ENCODE data around the gene ANKRD28.
"Not testable (repeated sequence)": the region's sequence is repeated elsewhere in the genome, so short reads cannot be mapped to it uniquely, and the experiment has no call there.

Gene ANKRD28

DNA sequence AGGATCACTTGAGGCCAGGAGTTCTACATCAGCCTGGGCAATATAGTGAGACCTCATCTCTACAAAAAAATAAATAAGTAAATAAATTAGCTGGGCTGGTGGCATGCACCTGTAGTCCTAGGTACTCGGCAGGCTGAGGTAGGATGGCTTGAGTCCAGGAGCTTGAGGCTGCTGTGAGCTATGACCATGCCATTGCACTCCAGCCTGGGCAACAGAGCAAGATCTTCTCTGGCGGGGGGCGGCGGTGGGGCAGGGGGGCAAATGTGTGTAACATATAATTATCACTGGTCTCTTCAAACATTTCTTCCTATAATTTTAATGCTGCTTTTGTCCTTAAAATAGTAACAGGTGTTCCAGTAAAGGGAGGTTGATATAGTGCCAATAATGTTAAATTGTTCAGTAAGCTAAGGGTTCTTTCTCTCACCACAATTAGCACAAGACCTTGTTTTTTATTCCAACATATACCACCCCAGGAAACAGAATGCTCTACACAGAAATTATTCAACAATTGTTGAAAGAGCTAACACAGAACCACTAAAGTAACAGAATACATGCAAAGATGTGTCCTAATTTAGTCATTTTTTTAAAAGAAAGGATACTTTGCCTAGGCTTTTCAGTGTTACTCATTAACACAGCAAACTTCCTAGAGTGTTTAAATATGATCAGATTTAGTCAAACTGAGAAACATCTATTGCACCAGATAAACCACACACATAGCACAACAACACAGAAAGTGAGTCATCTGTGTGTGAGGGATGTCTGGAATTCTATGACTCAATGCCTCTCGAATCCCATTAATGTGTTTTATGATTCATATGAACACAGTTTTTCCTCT lies 29.1 kb downstream of the ANKRD28 start:
- DNase-seq = peak; percentile 94

DNA sequence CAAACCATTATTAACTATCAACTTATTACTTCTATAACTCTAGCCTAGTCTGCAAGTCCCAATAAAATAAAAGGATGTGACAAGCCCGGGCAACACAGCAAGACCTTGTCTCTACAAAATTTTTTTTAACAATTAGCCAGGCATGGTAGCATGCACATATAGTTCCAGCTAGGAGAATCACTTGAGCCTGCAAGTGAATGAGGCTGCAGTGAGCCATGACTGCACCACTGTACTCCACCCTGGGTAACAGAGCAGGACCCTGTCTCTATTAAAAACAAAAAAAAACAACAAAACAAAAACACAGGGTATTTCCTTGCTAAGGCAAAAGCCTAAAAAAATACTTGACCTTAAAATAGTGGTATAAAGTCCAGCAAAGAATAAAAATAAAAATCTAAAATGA lies 31.4 kb downstream of the ANKRD28 start:
- no peak for DNase-seq

DNA sequence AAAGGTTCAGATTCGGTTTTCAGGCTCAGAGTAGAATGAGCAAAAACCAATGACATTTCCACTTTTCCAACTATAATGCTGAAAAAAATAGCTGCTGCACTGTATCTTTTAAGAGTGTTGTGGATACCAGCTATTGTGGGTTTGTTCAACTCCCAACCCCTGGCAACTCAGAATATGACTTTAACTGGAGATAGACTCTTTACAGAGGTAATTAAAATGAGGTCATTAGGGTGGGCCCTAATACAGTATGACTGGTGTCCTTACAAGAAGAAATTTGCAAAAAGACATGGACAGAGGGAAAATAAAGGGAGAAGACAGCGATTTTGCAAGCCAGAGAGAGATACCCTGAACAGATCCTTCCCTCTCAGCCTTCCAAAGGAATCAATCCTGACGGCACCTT lies 39.5 kb downstream of the ANKRD28 start:
- no peak for DNase-seq

DNA sequence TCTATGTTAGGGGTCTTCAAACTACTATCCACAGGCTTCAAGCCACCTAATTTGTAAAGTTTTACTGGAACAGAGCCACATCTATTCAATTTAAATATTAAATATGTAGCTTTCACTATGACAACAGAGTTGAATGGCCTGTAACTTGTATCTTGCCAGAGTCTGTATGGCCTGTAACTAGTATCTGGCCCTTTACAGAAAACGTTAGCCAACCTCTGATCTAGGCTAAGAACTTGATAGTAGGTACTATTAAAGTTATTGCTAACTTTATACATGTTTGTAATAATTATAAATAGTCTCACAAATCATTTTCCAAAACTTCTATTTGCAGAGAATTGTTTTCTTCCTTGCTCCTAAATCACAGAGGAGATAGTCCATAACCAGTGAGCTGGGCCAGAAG lies 40.0 kb downstream of the ANKRD28 start:
- DNase-seq = no peak

DNA sequence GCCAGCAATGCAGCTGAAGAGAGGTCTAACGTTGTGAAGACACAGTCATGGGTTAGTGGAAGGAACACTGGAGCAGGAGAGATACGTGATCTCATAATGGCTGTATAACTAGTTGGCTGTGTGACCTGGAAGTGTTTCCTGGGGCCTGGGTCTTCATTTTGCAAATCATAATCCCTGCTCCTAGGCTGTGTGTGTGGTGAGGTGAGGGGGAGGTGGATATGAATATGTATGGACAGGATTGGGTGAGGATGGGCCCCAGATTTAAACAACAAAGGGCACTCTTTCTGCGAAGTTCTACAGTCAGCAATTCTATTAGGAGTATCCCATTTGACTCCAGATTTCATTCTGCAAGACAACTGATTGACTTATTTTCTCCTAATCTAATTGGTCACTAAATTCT lies 41.3 kb downstream of the ANKRD28 start:
- no peak for DNase-seq

DNA sequence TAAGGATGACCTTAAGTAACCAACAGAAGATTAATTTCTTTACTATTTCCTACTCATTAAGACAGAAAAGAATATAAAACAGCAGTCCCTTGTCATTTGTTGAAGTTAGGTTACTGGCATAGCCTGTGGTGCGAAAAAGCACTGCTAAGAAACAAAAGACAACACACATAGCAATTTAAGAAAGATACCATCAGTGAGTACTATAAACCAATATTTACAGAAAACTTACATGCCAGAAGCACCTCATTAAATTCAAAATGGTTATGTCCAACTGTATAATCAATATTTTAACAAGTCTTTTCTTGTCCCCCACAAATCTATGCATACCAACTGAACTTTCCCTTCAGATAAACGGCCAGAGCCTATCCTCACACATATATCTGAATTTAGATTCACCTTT lies 42.0 kb downstream of the ANKRD28 start:
- no peak for DNase-seq

DNA sequence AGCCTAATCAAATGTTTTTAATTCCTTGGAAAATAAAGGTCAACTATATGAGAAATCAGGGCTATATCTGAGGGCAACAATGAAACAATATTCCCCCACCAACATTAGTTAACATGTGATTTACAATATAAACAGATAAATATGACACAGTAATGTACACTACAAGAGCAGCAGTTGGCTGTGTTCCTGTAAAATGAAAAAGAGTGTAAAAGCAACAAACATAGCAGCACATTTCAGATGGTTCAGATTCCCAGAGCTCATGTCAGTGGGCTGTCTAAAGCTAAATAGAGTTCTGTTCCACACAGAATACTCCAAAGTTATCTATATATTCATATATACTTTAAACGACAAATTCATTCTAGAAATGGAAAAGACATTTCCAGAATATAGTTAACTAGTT lies 42.6 kb downstream of the ANKRD28 start:
- DNase-seq = no peak

DNA sequence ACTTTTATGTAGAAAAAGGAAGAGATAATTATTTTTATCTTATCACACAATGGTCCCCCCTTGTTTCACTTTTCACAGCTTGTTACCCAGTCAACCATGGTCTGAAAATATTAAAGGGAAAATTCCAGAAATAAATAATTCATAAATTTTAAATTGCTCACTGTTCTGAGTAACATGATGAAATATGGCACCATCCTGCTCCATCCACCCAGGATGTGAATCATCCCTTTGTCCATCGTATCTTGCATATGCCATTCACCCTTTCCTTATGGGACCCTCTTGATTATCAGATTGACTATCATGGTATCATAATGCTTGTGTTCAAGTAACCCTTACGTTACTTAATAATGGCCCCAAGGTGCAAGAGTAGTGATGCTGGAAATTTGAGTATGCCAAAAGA lies 43.7 kb downstream of the ANKRD28 start:
- peak; percentile 55 for DNase-seq

DNA sequence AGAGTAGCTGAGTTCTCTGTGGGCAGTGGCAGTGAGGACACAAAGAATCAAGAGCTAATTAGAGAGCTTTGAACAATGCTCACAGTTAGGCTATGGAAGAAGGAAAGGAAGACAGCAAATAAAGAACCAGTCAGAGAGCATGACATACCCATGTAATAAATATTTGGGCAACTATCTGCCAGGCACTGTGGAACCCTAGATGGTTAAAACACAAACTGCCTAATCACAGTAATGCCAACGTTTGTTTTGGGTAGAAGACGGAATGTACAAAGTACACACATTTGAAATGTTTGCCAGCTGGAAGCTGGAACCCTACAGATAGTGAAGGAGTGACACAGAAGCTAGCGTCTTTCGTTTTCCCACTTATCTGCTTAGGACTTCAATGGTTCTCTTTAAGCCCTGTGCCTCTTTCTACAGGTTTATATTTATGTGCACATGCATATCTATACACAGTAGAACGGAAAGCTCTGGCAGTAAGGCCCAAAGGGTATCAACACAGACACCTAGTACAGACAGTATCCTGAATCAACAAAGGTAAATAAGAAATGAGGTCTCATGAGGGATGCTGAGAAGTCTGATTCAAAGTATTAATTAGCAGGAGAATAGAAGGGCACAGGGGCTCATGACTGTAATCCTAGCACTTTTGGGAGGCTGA lies 44.6 kb downstream of the ANKRD28 start:
- DNase-seq = no peak

DNA sequence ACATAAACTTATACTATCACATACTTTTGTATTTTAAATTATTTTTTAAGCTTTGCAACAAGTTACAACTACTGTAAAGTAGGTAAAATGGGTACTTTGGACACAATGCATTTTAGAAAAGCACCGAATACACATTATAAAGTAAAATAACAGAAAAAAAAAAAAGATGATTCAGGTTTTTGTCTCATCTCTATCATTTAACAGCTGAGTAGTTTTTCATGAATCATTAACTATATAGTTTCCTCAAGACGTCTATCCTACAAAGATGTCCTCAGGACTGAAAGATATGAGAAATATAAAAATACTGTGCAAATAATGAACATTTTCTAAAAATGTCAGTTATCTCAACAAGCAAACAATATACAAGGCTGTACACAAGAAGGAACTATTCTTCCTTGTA lies 46.9 kb downstream of the ANKRD28 start:
- DNase-seq = no peak

DNA sequence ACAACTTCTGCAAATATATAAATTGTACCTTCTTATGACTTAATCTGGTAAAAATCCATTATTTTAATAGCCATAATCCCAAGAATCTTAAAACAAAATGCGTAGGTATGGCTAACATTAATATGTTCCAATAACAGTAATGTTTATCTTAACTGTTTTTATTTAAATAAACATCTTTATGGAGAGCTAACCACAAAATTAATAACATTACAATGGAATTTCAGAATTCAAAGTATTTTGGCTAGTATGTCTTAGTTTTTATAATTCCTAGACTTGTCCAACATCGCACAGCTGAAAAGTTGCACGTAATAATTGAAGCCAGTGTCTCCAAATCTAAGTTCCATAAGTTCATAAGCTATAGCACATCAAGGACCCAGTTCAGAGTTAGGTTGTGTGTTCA lies 47.6 kb downstream of the ANKRD28 start:
- no peak for DNase-seq

DNA sequence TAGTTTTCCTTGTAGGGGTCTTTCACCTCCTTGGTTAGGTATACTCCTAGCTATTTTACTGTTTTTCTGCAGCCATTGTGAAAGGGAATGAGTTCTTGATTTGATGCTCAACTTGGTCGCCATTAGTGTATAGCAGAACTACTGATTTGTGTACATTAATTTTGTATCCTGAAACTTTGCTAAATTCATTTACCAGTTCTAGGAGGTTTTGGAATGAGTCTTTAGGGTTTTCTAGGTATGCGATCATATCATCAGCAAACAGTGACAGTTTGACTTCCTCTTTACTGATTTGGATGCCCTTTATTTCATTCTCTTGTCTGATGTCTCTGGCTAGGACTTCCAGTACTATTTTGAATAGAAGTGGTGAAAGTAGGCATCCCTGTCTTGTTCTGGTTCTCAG lies 51.9 kb downstream of the ANKRD28 start:
- DNase-seq = not testable (repeated sequence)

DNA sequence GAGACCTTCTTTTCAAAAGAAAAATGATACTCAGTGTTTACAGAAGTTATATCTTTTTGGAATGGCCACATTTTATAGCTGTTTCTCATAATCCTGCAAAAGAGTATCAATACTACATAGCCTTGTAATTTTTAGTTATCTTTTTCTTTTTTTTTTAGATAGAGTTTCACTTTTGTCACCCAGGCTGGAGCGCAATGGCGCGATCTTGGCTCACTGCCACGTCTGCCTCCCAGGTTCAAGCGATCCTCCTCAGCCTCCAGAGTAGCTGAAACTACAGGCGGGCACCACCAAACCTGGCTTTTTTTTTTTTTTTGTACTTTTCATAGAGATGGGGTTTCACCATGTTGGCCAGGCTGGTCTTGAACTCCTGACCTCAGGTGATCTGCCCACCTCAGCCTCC lies 53.6 kb downstream of the ANKRD28 start:
- no peak for DNase-seq

DNA sequence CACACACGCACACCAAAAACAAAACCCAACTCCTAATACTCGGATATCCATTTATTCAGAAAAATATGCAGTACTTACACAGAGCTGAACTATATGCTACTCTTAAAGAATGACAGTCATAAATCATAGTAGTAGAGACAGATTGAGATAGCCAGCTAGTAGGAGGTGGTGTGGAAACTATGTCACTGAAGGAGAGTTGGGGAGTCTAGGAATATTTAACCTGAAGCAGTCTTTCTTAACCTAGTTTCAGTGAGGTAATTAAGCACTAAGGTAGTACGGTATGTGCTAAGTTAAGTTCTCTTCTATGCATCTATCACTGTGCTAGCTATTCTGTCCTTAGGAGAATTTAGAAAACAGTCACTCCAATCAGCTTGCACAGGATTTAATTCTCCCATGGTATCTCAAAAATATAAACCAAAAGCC lies 54.2 kb downstream of the ANKRD28 start:
- DNase-seq = peak; percentile 47

DNA sequence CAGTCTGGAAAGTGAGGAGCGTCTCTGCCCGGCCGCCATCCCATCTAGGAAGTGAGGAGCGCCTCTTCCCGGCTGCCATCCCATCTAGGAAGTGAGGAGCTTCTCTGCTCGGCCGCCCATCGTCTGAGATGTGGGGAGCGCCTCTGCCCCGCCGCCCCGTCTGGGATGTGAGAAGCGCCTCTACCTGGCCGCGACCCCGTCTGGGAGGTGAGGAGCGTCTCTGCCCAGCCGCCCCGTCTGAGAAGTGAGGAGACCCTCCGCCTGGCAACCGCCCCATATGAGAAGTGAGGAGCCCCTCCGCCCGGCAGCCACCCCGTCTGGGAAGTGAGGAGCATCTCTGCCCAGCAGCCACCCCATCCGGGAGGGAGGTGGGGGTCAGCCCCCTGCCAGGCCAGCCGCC lies 55.5 kb downstream of the ANKRD28 start:
- not testable (repeated sequence) for DNase-seq

DNA sequence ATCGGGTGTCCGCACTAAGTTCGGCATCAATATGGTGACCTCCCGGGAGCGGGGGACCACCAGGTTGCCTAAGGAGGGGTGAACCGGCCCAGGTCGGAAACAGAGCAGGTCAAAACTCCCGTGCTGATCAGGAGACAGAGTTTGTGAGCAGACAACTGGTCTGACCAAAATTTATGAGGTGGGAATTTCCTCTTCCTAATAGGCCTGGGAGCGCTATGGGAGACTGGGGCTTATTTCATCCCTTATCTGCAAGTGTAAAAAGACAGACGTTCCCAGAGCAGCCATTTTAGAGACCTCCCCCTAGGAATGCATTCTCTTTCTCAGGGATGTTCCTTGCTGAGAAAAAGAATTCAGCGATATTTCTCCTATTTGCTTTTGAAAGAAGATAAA lies 59.2 kb downstream of the ANKRD28 start:
- not testable (repeated sequence) for DNase-seq

DNA sequence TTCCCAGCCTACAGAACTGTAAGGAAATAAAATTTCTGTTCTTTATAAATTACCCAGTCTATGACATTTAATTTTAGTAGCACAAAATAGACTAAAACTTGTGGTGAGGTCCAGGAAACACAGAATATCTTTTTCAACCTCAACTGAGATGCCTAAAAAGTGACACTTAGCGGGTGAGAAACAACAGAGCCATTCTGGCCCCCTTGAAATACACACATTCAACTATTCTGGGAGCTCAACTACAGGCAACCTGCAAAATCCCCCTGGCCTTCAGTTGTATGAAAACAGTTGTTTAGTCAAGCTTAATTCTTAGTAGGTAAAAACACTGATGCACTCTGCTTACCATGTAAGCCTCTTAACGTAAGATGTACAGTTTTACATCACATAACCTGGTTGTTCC lies 66.8 kb downstream of the ANKRD28 start:
- no peak for DNase-seq

DNA sequence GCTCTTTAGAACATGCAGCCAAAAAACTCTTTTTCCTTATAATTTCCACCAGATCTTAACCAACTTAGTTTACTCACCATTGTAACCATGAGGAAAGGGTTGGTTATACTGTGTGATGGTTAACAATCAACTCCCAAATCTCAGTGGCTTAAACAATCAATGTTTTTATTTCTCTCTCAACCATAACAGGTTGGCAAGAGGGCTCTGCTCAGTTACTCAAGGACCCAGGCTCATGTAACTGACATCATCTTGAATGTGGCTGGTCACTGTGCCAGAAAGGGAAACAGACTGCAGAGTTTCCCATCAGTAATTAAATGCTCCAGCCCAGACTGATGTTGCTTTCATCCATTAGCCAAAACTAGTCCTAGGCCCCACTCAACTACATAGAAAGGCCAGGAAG lies 69.0 kb downstream of the ANKRD28 start:
- DNase-seq = no peak

DNA sequence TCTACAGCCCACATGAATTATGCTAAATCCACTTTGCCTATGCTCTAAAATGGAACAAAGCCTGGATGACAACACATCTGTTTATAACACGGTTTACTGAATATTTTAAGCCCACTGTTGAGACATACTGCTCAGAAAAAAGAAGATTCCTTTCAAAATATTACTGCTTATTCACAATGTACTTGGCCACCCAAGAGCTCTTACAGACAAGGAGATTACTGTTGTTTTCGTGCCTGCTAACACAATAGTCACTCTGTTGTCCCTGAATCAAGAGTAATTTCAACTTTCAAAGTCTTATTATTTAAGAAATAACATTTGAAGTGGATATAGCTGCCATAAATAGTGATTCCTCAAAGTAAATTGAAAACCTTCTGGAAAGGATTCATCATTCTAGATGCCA lies 70.9 kb downstream of the ANKRD28 start:
- no peak for DNase-seq

DNA sequence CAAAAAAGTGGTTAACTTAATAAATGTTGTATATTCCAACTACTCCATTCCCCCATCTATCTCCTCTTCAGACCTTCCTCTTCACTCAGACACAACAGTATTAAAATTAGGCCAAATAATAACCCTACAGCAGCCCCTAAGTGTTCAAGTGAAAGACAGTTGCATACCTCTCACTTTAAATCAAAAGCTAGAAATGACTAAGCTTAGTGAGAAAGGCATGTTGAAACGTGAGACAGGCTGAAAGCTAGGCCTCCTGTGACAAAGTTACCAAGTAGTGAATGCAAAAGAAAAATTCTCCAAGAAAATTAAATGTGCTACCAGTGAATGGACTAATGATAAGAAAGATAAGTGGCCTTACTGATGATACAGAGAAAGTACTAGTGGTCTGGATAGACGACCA lies 71.7 kb downstream of the ANKRD28 start:
- no peak for DNase-seq

DNA sequence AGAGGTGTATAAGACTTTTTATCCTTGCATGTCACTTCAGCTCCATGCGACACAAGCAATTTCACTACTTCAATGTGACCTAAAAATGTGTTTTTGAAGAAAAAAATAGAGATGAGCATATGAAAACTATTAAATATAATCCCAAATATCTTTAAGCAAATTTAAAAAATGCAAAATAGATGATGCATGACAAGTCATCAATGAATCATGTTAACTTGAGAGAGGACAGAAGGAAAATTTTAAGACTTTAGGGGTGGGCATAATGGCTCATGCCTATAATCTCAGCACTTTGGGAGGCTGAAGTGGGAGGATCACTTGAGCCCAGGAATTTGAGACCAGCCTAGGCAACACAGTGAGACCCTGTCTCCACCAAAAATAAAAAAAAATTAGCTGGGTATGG lies 73.3 kb downstream of the ANKRD28 start:
- DNase-seq = no peak

DNA sequence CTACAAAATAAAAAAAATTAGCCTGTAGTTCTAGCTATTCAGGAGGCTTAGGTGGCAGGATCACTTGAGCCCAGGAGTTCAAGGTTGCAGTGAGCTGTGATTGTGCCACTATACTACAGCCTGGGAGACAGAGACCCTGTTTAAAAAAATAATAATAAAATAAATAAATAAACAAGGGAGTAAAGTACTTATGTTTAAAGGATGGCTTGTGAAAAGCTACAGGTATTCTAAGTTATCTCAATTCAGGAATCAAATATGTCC lies 74.2 kb downstream of the ANKRD28 start:
- no peak for DNase-seq

DNA sequence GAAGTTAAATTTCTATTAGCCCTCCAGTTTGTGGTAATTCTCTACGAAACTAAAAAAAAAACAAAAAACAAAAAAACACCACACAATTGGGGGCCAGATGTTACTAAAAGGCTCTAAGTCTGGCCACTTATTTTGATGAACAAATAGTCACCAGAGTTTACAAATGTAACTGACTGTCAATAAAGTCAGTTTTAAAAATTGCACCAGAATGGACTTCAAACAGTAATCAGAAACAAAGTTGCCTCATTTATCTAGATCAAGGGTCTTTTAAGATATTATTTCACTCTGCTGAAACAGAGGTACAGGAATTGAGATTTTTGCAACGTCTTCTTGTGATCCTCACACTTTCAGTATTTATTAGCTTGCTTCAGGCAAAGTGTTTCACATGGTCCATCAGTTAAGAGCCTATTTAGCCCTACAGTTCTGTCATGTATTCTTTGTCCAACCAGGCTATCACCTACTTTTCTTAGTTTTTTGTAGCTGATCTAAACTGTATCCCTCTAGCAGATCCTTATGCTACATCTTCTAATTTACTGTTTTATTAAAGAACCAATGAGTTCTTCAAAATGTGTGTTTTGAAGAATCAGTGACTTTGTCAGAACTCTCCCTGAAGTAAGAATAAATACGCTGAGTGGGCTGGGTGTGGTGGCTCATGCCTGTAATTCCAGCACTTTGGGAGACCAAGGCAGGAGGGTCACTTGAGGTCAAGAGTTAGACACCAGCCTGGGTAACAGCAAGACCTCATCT lies 74.7 kb downstream of the ANKRD28 start:
- DNase-seq = no peak

DNA sequence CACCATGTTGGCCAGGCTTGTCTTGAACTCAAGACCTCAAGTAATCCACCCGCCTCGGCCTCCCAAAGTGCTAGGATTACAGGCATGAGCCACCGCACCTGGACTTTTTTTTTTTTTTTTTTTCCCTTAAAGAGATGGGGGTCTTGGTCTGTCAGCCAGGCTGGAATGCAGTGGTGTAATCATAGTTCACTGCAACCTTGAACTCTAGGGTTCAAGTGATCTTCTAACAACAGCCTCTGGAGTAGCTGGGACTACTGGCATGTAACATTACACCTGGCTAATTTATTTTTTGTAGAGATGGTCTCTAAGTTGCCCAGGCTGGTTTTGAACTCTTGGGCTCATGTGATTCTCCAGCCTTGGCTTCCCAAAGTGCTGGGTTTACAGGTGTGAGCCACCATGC lies 81.6 kb downstream of the ANKRD28 start:
- DNase-seq = no peak
